ENCODE results near the gene ADSS1.

GRCh38 chr14:104789752-104790743 lies 66.0 kb downstream of the ADSS1 start:
- TF ChIP-seq CTCF (IDR thresholded peaks at IDR 0.05) = no peak
- TF ChIP-seq POLR2A (IDR thresholded peaks at IDR 0.05) = no peak

Measured in esophagus squamous epithelium (tissue), 4 donors.